Measurements from ENCODE around the gene CFDP1. TPM values are rescaled to one million over a fixed set of nuclear protein-coding genes. Genes with fewer than 3 reads are reported as not detected.

CFDP1 gene
- total RNA-seq, 1 experiment from 2014 or later = 52.6 TPM

DNA sequence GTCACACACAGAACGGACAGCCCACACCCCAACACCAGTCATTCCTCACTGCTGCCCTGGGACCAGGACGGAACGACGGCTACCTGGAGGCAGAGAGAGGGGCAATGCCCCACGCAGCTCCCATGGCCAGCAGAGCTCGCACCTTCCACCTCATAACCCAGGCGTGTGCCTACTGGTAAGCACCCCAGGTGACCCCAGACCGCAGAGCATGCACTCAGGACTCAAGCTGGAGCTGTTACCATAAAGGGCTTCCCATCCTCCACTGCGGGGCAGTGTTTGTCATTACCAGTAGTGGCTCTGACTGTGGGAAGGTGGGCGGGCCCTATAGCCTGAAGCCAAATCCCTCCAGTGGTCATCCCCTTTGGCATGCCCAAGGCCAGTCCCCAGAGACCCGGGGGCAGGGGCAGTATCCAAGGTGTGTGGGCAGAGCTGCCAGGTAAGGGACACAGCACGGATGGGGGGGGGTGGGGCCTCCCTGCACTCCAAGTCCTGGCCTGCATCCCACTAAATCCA lies 177.2 kb downstream of the CFDP1 start:
- intact Hi-C loops (cut with micrococcal nuclease; ENCODE audit: unreplicated experiment) = no loop called here
- Histone ChIP-seq H3K4me3 (no peak overlapping the region), H3K27me3 (ENCODE audit: insufficient read depth, low read depth) (no peaks in the 10 kb centered on the region), H3F3A (ENCODE audit: insufficient read depth, low read depth) (peaks cover 20% of the 10 kb centered on the region; the same call in 1 of the 2 replicates), H4K20me1 (ENCODE audit: insufficient read depth) (peaks cover 73% of the 10 kb centered on the region), H3K36me3 (ENCODE audit: low read depth) (no peaks in the 10 kb centered on the region), H3K4me2 (no peak overlapping the region), H3K27ac (no peak overlapping the region), H3K9me3 (ENCODE audit: insufficient read depth, low read depth) (no peaks in the 10 kb centered on the region), H3K79me2 (ENCODE audit: low read depth) (peaks cover 65% of the 10 kb centered on the region), H3K4me1 (replicated peaks; ENCODE audit: insufficient read depth) (peaks cover 20% of the 10 kb centered on the region), H2AFZ (no peak overlapping the region), H3K9me2 (ENCODE audit: insufficient read depth) (no peaks in the 10 kb centered on the region)
- no peak for DNase-seq
- CTCF ChIA-PET = no interaction called here
- TF ChIP-seq, protein P1, sequence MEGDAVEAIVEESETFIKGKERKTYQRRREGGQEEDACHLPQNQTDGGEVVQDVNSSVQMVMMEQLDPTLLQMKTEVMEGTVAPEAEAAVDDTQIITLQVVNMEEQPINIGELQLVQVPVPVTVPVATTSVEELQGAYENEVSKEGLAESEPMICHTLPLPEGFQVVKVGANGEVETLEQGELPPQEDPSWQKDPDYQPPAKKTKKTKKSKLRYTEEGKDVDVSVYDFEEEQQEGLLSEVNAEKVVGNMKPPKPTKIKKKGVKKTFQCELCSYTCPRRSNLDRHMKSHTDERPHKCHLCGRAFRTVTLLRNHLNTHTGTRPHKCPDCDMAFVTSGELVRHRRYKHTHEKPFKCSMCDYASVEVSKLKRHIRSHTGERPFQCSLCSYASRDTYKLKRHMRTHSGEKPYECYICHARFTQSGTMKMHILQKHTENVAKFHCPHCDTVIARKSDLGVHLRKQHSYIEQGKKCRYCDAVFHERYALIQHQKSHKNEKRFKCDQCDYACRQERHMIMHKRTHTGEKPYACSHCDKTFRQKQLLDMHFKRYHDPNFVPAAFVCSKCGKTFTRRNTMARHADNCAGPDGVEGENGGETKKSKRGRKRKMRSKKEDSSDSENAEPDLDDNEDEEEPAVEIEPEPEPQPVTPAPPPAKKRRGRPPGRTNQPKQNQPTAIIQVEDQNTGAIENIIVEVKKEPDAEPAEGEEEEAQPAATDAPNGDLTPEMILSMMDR (conservative IDR thresholded peaks at IDR 0.05) = no peak
- TF ChIP-seq EZH2 (IDR thresholded peaks at IDR 0.05; ENCODE audit: low read depth) = no peak
- no TSS peak for BruUV-seq (replicated peaks)
- POLR2A ChIA-PET (ENCODE audit: unreplicated experiment) = no interaction called here

DNA sequence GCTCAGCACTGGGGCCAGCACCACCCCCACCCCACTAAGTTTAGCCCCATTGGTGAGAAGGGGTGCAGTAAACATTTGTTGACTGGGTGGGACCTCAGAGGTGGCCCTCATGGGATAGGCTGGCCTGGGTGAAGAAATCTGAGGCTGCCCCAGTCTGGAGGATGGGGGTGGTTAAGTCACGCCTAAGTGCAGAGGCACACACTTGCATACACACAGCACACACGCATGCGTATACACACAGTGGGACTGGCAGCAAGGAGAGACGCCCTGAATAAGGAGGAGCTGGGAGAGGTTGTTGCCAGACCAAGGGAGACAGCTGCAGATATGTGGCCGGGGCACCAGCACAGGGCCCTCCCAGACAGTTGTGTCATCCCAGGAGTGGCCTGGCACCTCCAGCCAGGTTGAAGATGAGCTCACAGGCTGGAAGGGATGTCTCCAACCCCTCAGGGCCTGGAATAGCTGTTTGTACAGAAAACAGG lies 178.9 kb downstream of the CFDP1 start:
- H3K9me2 ChIP-seq (ENCODE audit: insufficient read depth) = no peaks in the 10 kb centered on the region
- no TSS peak for BruUV-seq (replicated peaks)
- intact Hi-C loops (cut with micrococcal nuclease; ENCODE audit: unreplicated experiment) = no loop called here

DNA sequence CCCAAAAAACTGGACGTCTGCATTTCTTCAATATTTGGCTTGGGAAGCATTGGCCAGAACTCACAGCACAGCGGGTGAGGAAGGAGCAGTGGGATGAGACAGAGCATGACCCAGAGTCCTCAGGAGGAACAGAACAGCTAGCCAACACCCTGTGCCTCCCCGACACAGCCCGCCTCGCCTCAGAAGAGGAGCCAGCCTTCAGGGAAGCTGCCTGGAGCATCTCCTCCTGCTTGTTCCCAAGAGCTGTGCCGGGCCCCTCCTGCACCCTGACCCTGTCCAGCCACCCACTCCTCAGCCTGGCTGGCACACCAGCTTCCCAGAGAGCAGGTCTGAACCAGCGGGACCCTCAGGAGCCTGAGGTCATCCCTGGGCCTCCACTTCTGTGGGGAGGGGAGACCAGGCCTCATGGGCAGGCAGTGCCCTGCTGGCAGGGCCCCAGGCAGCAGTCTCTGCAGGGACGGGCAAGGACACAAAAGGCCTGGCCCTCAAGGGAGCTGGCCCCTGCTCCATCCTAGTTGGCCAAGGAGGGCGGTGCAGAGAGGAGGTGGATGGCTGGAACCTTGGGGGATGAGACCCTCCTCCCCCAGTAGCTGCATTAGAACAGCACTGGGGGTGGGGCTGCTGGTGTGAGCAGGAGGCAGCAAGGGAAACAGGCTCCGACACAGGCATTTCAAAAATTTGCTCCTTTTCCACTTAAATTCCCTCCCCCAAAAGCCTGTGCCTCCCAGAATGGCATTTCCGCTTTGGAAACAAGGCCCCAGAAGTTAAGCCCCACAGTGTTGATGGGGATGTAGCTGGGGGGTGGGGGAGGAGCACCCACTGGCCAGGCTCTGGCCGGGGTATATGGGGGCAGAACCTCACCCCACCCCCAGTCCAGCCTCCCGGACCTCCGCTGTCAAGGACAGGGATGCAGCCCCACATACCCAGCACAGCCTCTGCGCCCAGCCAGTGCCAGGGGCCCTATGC lies 180.1 kb downstream of the CFDP1 start:
- ChIA-PET POLR2A (ENCODE audit: unreplicated experiment) (interaction anchor here (0.5 kb wide), 1 partner anchor 112 kb away, joined by 4 read pairs; no protein-coding TSS in a partner anchor), CTCF (no interaction called here)
- Histone ChIP-seq H3K36me3 (ENCODE audit: low read depth) (no peaks in the 10 kb centered on the region), H2AFZ (no peak overlapping the region), H3K9me2 (ENCODE audit: insufficient read depth) (no peaks in the 10 kb centered on the region), H3K4me1 (replicated peaks; ENCODE audit: insufficient read depth) (peaks cover 36% of the 10 kb centered on the region), H3F3A (ENCODE audit: insufficient read depth, low read depth) (peaks cover 20% of the 10 kb centered on the region; the same call in 1 of the 2 replicates), H3K9me3 (ENCODE audit: insufficient read depth, low read depth) (no peaks in the 10 kb centered on the region), H3K27ac (no peak overlapping the region), H4K20me1 (ENCODE audit: insufficient read depth) (peaks cover 68% of the 10 kb centered on the region), H3K4me2 (no peak overlapping the region), H3K27me3 (ENCODE audit: insufficient read depth, low read depth) (no peaks in the 10 kb centered on the region), H3K79me2 (ENCODE audit: low read depth) (peaks cover 67% of the 10 kb centered on the region), H3K4me3 (no peak overlapping the region)
- no peak for DNase-seq
- no TSS peak for BruUV-seq (replicated peaks)
- TF ChIP-seq EZH2 (IDR thresholded peaks at IDR 0.05; ENCODE audit: low read depth) = no peak
- TF ChIP-seq, protein P1 (conservative IDR thresholded peaks at IDR 0.05) = no peak
- intact Hi-C loops (cut with micrococcal nuclease; ENCODE audit: unreplicated experiment) = no loop called here

More for the DNA sequence above, 178.9 kb downstream of the CFDP1 start:
- Histone ChIP-seq H2AFZ (no peak overlapping the region), H3K4me1 (replicated peaks; ENCODE audit: insufficient read depth) (peaks cover 26% of the 10 kb centered on the region), H3F3A (ENCODE audit: insufficient read depth, low read depth) (peaks cover 20% of the 10 kb centered on the region; the same call in 1 of the 2 replicates), H3K27me3 (ENCODE audit: insufficient read depth, low read depth) (no peaks in the 10 kb centered on the region), H3K4me2 (no peak overlapping the region), H3K79me2 (ENCODE audit: low read depth) (peaks cover 67% of the 10 kb centered on the region), H3K9me3 (ENCODE audit: insufficient read depth, low read depth) (no peaks in the 10 kb centered on the region), H4K20me1 (ENCODE audit: insufficient read depth) (peaks cover 67% of the 10 kb centered on the region), H3K36me3 (ENCODE audit: low read depth) (no peaks in the 10 kb centered on the region), H3K27ac (no peak overlapping the region), H3K4me3 (no peak overlapping the region)
- no peak for TF ChIP-seq EZH2 (IDR thresholded peaks at IDR 0.05; ENCODE audit: low read depth)
- TF ChIP-seq, protein P1 (conservative IDR thresholded peaks at IDR 0.05) = no peak
- ChIA-PET CTCF (no interaction called here), POLR2A (ENCODE audit: unreplicated experiment) (interaction anchor here (0.8 kb wide), 1 partner anchor 17 kb away, joined by 4 read pairs; no protein-coding TSS in a partner anchor)
- no peak for DNase-seq

Data from PC-9 (cell line).